NCI-H460 (cell line): ENCODE data around the gene PFKL. TPM values are rescaled to one million over a fixed set of nuclear protein-coding genes. Genes with fewer than 3 reads are reported as not detected.

Experiments
- DNase-seq: peaks from one replicate; pipeline ENCODE4 v3.0.0-alpha.2; 2016; ENCODE audit warnings: low read depth; ENCODE audit errors: extremely low read depth
- total RNA-seq: library from RNA; depleted of rRNA; stranded (reverse); fragments of >200 nt; shearing (Covaris generic); gene quantifications from 2 replicates; pipeline ENCODE4 v1.2.3, GENCODE V29; 2014

Gene PFKL
- total RNA-seq, 1 experiment from 2014 or later = 71.0 TPM

- DNase-seq = no peak
Observed at GRCh38 chr21:44310628-44311507, 11.0 kb downstream of the PFKL start.

GRCh38 chr21:44312089-44312488 lies 12.2 kb downstream of the PFKL start:
- no peak for DNase-seq

- DNase-seq = no peak
Observed at GRCh38 chr21:44312716-44313115, 12.9 kb downstream of the PFKL start.

- no peak for DNase-seq
Observed at GRCh38 chr21:44313451-44313850, 13.6 kb downstream of the PFKL start.

GRCh38 chr21:44314128-44314527 lies 14.3 kb downstream of the PFKL start:
- no peak for DNase-seq

- DNase-seq = no peak
Observed at GRCh38 chr21:44314561-44314960, 14.7 kb downstream of the PFKL start.

GRCh38 chr21:44315691-44316203 lies 15.9 kb downstream of the PFKL start:
- DNase-seq = no peak

GRCh38 chr21:44316277-44316900 lies 16.5 kb downstream of the PFKL start:
- DNase-seq = no peak

- no peak for DNase-seq
Observed at GRCh38 chr21:44317241-44317782, 17.5 kb downstream of the PFKL start.

- no peak for DNase-seq
Observed at GRCh38 chr21:44317871-44318270, 18.0 kb downstream of the PFKL start.

- DNase-seq = no peak
Observed at GRCh38 chr21:44318489-44319285, 18.8 kb downstream of the PFKL start.

- DNase-seq = no peak
Observed at GRCh38 chr21:44319407-44320065, 19.7 kb downstream of the PFKL start.

GRCh38 chr21:44320847-44321246 lies 21.0 kb downstream of the PFKL start:
- no peak for DNase-seq

GRCh38 chr21:44321846-44322450 lies 22.1 kb downstream of the PFKL start:
- DNase-seq = no peak

- no peak for DNase-seq
Observed at GRCh38 chr21:44322621-44323325, 22.9 kb downstream of the PFKL start.

- no peak for DNase-seq
Observed at GRCh38 chr21:44323591-44323990, 23.7 kb downstream of the PFKL start.

- no peak for DNase-seq
Observed at GRCh38 chr21:44324106-44324853, 24.4 kb downstream of the PFKL start.

GRCh38 chr21:44324854-44325107 lies 24.9 kb downstream of the PFKL start:
- DNase-seq = no peak
